CD4-positive, alpha-beta T cell treated with Interleukin-4 for 1 hour (primary cell): Measurements from ENCODE around the gene KHDC4.
"Not testable (repeated sequence)": the region's sequence is repeated elsewhere in the genome, so short reads cannot be mapped to it uniquely, and the experiment has no call there.

ENCODE experiments used
- DNase-seq, 2 donors: peaks; one replicate each; pipeline ENCODE4 v3.0.0-alpha.2; 2020 to 2022

KHDC4 gene

DNA sequence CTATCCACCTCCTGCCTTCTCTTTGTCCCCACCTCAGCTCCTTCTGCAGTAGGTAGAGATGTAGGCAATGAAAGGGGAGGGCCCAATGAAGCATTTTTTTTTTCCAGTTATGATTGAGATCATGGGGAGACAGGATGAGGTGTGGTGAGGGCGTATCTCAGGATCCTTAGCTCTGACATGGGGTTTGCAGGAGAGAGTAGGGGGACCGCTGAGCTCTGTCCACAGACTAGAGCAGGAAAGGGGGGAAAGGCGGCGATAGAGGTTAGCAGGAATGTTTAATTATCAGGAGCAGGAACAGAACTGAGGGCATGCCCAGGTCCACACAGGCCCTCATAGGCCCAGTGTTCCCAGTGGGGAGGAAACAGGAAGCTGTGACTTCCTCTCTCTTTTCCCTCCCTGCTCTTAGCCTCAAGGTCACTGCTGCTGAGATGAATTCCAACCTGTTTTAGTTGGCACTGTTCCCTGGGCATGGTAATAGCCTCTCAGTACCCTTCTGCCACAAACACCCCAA, 6.3 kb upstream of the KHDC4 start:
- no peak for DNase-seq

DNA sequence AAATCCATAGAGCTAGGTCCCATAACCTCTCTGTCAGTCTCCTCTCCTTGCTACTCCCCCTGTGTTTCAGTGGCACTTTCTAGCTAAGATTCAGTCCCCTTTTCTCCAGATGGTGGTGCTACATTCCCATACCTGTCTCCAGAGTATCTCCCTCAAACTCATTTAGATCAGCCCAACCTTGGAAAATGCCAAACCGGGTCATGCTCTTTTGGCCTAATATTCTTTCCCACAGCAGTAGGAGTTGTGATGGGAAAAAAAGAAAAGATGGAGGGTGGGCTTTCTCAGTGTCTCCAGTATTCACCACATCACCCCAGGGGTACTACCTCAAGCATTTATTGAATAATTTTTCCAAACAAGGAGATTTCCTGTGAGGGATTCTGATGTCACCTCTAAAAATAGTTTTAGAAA, 4.0 kb upstream of the KHDC4 start:
- DNase-seq, result peak; percentile 44 to 73

DNA sequence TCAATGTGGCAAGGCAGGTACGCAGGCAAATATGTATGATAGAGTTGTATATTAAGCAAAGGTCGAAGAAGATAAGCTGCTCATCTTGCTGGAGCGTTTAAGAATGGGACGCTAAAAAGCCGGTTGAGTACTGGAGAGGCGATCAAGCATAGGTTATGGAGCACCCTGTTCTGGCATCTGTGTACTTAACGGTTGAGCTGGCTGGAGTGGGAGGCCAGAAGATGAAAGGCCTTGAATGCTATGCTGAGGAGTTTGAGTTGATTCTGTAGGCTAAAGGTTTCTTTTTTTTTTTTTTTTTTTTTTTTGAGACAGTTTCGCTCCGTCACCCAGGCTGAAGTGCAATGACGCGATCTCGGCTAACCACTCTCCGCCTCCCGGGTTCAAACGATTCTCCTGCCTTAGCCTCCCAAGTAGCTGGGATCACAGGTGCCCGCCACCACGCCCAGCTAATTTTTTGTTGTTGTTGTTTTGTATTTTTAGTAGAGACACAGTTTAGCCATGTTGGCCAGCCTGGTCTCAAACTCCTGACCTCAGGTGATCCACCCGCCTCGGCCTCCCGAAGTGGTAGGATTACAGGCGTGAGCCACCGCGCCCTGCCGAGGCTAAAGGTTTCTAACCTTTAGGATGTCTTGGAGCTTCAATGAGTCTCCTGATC, 850 bp upstream of the KHDC4 start:
- DNase-seq, result no peak

DNA sequence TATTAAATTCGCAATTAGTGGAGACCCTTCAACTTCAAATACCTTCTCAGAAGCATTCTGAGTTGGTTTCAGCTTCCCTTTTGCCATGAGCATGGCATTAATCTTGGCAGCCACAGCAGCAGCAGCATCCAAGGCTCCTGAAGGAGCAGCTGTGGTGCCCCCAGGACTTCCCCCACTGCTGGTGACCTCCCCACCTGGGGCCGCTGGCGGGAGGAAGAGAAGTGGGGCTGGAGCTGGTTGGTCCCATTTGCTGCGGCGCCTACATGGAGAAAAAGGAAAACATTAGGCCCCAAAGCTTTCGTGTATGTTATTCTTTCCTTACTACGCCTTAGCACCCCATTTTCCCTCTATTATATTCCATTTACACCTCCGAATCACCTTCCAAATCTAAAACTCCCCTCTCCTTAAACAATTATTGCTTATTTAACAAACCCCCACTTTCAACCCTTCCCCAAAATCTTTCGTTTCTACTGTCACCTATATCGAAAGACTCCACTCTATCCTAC, 569 bp downstream of the KHDC4 start:
- peak in 1 of 2 donors; percentile 11 for DNase-seq

DNA sequence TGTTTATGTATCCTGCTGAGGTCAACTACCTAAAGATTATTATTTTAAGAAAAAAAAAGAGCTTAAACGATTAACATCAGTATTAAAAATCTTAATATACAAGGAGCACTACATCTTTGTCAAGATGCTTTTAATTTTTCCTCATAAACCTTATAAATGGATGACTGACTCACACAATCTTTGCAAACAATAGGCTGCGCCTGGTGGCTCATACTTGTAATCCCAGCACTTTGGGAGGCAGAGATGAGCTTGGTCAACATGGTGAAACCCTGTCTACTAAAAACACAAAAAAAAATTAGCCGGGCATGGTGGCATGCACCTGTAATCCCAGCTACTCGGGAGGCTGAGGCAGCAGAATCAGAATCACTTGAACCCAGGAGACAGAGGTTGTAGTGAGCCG, 1.7 kb downstream of the KHDC4 start:
- DNase-seq, result no peak

DNA sequence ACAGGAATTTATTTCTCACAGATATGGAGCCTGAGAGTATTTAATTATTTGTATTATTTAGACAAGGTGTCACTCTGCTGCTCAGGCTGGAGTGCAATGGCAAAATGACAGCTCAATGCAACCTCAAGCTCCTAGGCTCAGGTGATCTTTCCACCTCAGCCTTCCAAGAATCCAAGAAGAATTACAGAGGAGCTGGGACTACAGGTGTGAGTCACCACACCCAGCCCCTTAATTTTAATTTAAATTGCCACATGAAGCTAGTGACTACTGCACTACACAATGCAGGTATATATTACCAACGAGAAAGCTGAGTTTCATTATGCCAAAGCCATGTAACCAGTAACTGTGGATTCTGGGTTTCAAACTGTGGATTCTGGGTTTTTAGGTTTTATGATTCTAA, 2.1 kb downstream of the KHDC4 start:
- DNase-seq, result no peak

DNA sequence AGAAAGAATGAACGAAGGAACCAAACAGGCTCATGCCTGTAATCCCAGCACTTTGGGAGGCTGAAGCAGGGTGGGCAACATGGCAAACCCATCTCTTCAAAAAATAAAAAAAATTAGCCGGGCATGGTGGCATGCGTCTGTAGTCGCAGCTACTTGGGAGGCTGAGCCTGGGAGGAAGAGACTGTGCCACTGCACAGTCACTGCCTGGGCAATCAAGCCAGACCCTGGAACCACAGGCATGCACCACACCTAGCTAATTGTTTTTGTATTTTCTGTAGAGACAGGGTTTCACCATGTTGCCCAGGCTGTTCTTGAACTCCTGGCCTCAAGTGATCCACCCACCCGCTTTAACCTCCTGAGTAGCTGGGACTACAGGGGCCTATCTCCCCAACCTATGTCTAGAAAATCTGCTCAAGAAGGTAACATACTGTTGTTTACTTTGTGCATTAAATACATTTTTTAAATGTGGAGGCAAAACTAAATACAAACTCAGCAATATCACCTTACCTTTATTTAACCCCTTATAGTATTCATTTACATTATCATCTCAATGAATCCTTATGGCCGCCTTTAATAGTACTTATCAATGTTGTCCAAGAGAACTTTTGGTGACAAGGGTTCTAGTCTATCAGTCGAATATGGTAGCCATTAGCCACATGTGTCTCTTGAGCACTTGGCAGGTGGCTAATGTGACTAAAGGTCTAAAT, 2.7 kb downstream of the KHDC4 start:
- DNase-seq, result no peak

DNA sequence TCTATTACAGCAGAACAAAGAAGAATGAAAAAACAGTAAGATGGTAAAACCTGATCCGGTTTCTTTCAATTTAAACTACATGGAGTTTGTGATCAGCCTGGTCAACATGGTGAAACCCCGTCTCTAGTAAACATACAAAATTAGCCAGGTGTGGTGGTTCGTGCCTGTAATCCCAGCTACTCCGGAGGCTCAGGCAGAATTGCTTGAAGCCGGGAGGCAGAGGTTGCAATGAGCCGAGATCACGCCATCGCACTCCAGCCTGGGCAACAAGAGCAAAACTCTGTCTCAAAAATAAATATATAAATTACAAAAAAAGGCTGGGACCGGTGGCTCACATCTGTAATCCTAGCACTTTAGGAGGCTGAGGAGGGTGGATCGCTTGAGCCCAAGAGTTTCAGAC, 3.5 kb downstream of the KHDC4 start:
- DNase-seq, result not testable (repeated sequence)

DNA sequence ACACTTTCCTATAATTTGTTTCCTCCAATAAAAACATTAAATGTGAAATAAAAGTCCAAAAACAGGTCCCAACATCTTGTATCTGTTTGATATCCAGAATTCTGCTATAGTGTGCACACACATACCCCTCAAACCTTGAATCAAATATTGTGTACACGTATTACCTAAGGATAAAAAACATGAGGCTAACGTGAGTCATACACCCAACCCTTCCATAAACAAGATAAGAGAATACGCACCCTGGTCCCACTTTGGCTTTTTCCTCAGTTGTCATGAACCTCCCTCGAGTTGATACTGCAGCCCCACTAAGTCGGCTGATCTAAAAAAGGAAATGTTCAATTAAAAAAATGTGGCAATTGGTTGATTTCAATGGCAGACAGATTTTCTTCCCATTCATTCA, 5.2 kb downstream of the KHDC4 start:
- no peak for DNase-seq

DNA sequence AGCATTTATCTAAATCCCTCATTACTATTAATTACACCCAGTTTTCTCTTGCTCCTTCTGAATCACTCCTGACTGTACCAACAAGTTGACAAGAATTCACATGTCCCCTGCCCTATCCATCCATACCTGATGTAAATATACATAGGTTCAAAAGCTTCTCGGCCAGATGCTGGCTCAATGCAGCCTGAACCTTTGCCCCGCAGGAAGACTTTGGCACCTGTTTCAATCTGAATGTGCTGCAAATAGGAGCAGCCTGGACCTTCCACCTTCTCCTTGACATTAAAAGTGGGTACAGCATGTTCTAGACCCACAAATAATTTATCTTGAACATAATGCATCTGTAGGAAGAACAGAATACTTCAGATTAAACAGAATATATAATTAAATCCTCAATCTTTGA, 8.7 kb downstream of the KHDC4 start:
- no peak for DNase-seq

DNA sequence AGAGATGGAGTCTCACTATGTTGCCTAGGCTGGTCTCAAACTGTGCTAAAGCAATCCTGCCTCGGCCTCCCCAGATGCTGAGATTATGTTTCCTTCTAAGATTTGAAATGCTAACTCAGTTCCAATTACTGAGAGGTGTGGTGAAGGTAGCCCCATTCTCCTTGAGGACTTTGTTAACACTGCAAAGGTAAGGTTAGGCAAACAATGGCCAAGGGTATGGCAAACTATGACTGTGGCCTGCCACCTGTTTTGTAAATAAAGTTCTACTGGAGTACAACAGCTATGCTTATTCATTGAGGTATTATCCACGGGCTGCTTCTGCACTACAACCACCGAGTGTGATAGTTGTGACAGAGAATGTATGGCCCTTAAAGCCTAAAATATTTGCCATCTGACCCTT, 13.5 kb downstream of the KHDC4 start:
- DNase-seq, result no peak

DNA sequence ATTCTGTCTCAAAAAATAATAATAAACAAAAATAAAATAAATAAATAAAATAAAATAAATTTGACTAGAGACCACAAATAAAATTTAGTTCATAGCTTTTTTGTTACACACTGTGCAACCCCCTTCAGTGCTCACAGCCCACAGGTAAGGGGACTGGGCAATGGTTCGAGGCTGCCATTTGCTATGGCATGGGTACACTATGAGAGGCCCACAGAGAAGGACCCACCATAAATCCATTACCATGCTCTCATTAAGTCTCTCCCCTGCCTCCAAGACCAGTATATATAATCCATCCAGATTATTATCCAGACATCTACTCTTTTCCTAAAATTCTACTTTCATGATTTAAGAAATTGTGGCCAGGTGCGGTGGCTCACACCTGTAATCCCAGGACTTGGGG, 14.4 kb downstream of the KHDC4 start:
- DNase-seq, result no peak

DNA sequence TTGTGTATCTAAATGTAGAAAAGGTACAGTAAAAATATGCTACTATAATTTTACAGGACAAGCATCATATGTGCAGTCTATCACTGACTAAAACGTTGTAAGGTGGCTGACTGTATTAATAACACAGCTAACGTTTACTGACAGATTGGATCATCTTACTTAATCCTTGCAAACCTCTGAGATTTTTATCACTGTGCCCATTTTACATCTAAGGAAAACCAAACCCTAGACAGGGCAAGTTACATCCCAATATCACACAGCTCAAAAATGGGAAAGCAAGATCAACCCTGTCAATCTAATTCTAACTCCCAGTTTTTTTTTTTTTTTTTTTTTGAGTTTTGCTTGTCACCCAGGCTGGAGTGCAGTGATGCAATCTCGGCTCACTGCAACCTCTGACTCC, 15.6 kb downstream of the KHDC4 start:
- no peak for DNase-seq

DNA sequence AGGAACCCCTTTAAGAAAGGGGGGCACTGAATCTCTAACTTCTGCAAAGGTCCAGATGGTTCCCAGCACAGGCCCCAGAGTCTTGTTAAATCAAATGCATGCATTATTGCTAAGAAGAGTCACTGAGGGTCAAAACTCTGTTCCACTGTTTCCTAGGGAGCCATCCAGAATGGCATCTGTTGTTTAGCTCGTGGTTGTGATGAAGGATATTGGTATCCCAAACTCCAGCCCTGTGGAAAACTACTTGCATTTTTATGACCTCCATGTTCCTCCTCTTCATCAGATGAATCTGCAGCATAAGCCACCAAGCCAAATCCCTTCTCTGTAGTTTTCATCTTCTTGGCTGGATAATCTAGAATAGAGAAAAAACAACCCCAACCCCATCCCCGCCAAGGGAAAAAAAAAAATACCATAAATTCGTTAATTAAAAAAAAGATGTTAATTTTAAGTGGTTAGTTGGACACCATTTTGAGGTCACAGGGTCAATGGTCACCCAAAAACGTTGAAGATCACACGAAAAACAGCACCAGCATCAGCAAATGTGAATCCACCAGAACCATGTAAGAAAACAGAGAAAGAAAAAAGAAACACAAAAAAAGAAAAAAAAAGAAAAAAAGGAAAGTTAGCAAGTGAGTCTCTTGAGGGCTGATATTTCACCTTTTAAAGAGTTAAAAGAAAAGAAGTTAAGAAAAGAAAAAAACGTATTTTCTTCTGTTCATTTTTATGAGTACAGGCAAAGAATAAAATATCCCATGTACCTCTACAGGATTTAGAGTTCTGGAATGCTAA, 20.1 kb downstream of the KHDC4 start:
- no peak for DNase-seq

DNA sequence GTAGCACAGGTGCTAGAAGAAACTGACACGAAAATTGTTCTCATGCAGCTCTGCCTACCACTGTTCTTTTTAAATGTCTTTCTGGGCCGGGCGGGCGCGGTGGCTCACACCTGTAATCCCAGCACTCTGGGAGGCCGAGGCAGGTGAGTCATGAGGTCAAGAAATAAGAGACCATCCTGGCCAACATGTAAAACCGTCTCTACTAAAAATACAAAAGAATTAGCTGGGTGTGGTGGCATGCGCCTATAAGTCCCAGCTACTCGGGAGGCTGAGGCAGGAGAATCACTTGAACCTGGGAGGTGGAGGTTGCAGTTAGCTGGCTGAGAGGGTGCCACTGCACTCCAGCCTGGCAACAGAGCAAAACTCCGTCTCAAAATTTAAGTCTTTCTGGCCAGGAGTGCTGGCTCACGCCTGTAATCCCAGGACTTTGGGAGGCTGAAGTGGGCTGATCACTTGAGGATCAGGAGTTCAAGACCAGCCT, 22.1 kb downstream of the KHDC4 start:
- DNase-seq, result no peak

DNA sequence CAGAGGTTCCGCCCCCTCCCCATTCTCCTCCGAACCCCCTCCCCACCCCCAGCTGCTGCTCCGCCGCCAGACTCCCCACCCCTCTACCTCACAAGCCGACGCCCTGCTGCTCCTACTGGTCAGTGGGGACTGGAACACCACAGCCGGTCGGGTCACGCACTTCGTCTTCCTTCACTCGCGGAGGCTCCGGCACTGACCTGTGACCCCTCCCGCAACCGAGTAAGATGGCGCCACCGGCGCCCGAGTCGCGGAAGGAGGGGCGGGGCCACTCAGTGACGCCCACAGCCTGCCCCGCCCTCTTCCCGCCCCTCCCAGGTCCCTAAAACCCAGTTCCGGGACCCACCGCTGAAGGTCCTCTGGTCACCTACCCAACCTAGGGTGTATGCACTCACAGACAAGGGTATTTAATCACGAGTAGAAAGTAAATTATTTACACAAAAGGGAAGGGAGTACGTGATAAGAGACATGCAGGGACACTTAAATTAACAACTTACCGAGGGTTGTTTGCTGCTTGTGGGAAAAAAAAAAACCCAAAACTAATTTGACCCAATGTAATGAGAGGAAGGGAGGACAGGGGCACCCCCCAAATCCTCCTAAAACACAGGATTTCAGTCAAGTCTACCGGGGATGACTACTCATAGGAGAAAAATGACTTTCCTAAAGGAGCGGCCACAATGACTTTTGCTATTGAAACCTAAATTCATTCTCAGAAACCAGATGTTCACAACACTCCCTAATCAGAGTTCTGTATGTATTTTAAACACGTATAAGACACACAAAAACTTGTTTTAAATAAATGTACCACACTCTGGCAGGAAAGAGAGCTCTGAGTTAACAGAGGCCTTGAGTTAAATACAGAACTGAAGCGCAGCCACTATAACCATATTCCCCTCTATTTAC, 22.8 kb downstream of the KHDC4 start, which contains the start of gene RIT1:
TSS of gene RIT1 (minus strand) at position 194 of the 900 bp plus-strand sequence. CDS start 588 bp downstream, outside the sequence.
- DNase-seq, result peak; percentile 87 to 89

DNA sequence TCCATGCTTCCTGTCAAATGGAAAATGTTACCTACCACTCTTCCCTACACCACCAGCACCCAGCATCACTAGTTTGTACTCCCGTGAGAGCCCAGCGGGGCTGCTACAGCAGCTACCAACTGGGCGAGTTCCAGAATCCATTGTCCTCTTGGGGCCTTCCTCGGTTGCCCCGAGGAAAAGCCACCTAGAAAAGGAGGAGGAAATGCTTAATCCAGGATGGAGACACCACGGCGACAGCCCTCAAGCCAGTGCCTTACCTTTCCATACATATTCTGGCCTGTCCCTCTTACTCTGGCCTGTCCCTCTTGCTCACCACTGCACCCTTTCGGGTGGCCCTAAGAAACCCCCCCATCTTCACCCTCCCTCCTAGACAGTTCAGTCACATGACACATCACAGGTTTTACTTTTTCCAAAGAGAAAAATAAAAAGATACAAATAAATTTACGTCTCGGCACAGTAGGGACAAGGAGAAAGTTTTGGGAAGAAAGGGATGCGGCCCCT, 23.5 kb downstream of the KHDC4 start:
- peak in 1 of 2 donors; percentile 18 for DNase-seq

DNA sequence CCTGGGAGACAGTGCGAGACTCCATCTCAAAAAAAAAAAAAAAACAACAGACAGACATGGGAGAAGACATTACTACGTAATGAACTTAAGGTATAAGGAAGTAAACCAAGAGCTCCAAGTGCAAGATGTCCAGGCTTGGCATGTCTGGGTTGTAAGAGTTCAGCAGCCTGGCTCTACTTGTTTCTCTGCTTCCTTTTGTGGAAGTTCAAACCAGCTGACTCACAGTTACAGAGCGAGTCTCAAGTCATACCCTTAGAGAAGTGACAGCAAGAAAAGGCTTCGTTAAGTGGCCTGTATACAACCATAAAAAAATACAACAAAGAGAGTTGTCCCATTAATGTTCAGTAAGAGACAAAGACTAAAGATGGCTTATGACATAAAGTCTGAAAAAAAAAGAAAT, 24.3 kb downstream of the KHDC4 start:
- peak; percentile 25 to 56 for DNase-seq

DNA sequence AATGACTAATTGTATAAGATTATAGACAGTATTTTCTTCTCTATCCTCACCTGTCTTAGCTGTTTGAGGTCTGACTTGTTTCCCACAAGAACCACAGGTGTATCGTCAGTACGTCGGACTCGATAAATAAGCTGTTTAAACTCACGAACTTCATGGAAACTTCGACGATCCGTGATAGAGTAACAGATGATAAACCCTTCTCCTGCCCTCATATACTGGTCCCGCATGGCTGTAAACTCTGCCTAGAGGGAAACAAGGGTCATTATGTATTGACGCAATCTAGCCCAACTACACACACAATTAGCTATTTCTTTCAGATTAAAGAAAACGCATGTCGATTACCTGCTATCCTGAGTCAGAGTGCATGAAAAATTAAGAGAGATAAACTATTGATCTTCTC, 30.0 kb downstream of the KHDC4 start:
- no peak for DNase-seq

DNA sequence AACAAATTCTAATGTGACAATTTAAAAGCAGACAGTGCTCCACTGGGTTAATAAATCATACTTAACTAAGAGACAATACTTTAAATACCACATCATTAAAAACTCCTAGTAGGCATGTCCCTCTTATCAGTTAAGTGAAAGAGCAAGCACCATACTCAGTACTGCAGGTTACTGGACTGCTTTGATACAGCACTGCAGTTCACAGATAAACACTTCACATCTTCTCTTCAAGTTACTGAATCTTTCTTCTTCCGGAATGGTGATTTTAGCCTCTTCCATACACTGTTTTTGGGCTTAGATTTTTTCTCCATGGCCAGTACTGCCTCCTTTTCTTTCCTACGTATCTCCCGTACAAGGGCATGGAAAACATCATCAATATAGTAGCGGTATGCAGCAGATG, 34.1 kb downstream of the KHDC4 start:
- DNase-seq, result no peak

DNA sequence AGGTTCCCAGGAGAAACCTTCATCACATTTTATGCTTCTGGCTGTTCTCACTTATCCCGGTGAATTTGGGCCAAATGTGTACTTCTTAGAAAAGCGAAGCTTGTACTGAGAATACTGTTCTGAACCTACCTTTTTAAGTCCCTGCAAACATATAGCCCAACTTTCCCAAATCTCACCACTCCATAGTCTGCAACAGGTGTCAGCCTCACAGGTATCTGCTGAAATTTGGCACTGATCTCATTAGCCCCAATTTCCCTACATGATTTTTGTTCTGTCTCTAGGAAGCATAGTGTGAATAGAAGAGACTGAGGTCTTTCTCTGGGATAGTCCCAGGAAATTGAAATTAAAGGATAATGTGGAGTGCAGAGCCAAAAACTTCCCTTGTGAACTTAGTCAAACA, 34.5 kb downstream of the KHDC4 start:
- DNase-seq, result no peak

DNA sequence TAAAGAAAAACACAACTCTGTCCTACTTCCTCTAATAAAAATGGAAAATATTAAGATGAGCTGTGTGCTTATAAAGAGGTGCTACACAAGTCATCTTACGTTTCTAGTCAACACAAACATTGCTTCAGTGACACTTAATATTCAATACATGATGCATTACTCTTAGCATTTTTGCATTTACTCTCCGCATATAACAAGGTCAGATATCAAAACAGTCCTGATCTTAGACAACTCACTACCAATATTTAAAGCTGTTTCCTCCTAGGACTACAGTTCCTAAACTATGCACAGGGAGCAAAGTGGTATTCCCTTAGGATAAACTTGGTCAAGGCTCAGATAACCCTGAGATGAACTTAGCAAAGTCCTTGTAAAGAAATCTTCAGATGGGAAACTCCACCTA, 35.3 kb downstream of the KHDC4 start:
- no peak for DNase-seq
